ENCODE data around the gene ERP44. TPM values are rescaled to one million over a fixed set of nuclear protein-coding genes. Genes with fewer than 3 reads are reported as not detected.

The ERP44 gene
- total and polyA plus RNA-seq, 10 donors = 9.5 to 21.4 (median 17.2) TPM

- DNase-seq = no peak
- peaks cover 0 to 51% (median 2%) of the 10 kb centered on the region in 6 donors for H3K36me3 ChIP-seq
- H3K9me3 ChIP-seq = peaks cover 0 to 7% (median 0%) of the 10 kb centered on the region in 8 donors
- intact Hi-C loops (cut with DNase I; ENCODE audit: low total_unique reads) = no loop called here
- no peak overlapping the region for H3K4me3 ChIP-seq
- no peak overlapping the region for H3K27ac ChIP-seq
- WGBS, 5 donors = 94 to 100% (median 99%) methylated on average over 2 of the region's 2 CpGs
- no peak for TF ChIP-seq POLR2A (IDR thresholded peaks at IDR 0.05)
- H3K27me3 ChIP-seq (replicated peaks in 1 of 7) = no peaks in the 10 kb centered on the region
- H3K4me1 ChIP-seq = no peaks in the 10 kb centered on the region
Observed at GRCh38 chr9:100126423-100126822, 27.6 kb upstream of the ERP44 start.

- no peak overlapping the region for H3K27ac ChIP-seq
- 95 to 100% (median 98%) methylated on average over 2 of the region's 2 CpGs for WGBS, 5 donors
- DNase-seq = no peak
- peaks cover 0 to 7% (median 0%) of the 10 kb centered on the region in 8 donors for H3K9me3 ChIP-seq
- H3K27me3 ChIP-seq (replicated peaks in 1 of 7) = no peaks in the 10 kb centered on the region
- peaks cover 0 to 49% (median 2%) of the 10 kb centered on the region in 6 donors for H3K36me3 ChIP-seq
- no peaks in the 10 kb centered on the region for H3K4me1 ChIP-seq
- no peak for TF ChIP-seq POLR2AphosphoS5 (IDR thresholded peaks at IDR 0.05)
- intact Hi-C loops (cut with DNase I; ENCODE audit: low total_unique reads) = no loop called here
- H3K4me3 ChIP-seq = no peak overlapping the region
Observed at GRCh38 chr9:100125910-100126309, 27.1 kb upstream of the ERP44 start.

GRCh38 chr9:100125236-100125635, 26.4 kb upstream of the ERP44 start:
- intact Hi-C loops (cut with DNase I; ENCODE audit: low total_unique reads) = no loop called here
- no peaks in the 10 kb centered on the region for H3K4me1 ChIP-seq

GRCh38 chr9:100120286-100120685, 21.5 kb upstream of the ERP44 start:
- WGBS, 5 donors = 76 to 93% (median 89%) methylated on average over 2 of the region's 2 CpGs

More at GRCh38 chr9:100125236-100125635, 26.4 kb upstream of the ERP44 start:
- H3K9me3 ChIP-seq = peaks cover 0 to 7% (median 0%) of the 10 kb centered on the region in 8 donors
- no peaks in the 10 kb centered on the region for H3K27me3 ChIP-seq (replicated peaks in 1 of 7)
- 92 to 100% (median 96%) methylated on average over 2 of the region's 2 CpGs for WGBS, 5 donors
- no peak overlapping the region for H3K27ac ChIP-seq
- DNase-seq = no peak
- peaks cover 0 to 51% (median 2%) of the 10 kb centered on the region in 6 donors for H3K36me3 ChIP-seq
- no peak overlapping the region for H3K4me3 ChIP-seq
- TF ChIP-seq CTCF (IDR thresholded peaks at IDR 0.05 in 8 of 11, conservative IDR thresholded peaks at IDR 0.05 in 3 of 11) = no peak

GRCh38 chr9:100117316-100117715, 18.5 kb upstream of the ERP44 start:
- 95 to 98% (median 97%) methylated on average over 7 to 25 of the region's 25 CpGs for WGBS, 5 donors
- H3K4me3 ChIP-seq = no peak overlapping the region
- peaks cover 0 to 53% (median 0%) of the 10 kb centered on the region in 6 donors for H3K36me3 ChIP-seq
- intact Hi-C loops (cut with DNase I; ENCODE audit: low total_unique reads) = no loop called here
- H3K27ac ChIP-seq = no peak overlapping the region
- no peaks in the 10 kb centered on the region for H3K9me3 ChIP-seq
- no peaks in the 10 kb centered on the region for H3K27me3 ChIP-seq (replicated peaks in 1 of 7)
- DNase-seq = no peak
- no peak for TF ChIP-seq POLR2A (IDR thresholded peaks at IDR 0.05)
- no peak for TF ChIP-seq POLR2AphosphoS5 (IDR thresholded peaks at IDR 0.05)
- TF ChIP-seq CTCF (IDR thresholded peaks at IDR 0.05 in 8 of 11, conservative IDR thresholded peaks at IDR 0.05 in 3 of 11) = no peak
- no peaks in the 10 kb centered on the region for H3K4me1 ChIP-seq

More at GRCh38 chr9:100120286-100120685, 21.5 kb upstream of the ERP44 start:
- Histone ChIP-seq H3K4me3 (no peak overlapping the region), H3K27ac (no peak overlapping the region), H3K4me1 (no peaks in the 10 kb centered on the region), H3K9me3 (peaks cover 0 to 7% (median 0%) of the 10 kb centered on the region in 8 donors), H3K36me3 (peaks cover 0 to 42% (median 0%) of the 10 kb centered on the region in 6 donors), H3K27me3 (replicated peaks in 1 of 7) (no peaks in the 10 kb centered on the region)
- no peak for DNase-seq
- TF ChIP-seq POLR2A (IDR thresholded peaks at IDR 0.05) (no peak), CTCF (IDR thresholded peaks at IDR 0.05 in 8 of 11, conservative IDR thresholded peaks at IDR 0.05 in 3 of 11) (no peak), POLR2AphosphoS5 (IDR thresholded peaks at IDR 0.05) (no peak)
- intact Hi-C loops (cut with DNase I; ENCODE audit: low total_unique reads) = no loop called here
